ENCODE data around the gene RC3H2. TPM values are rescaled to one million over a fixed set of nuclear protein-coding genes. Genes with fewer than 3 reads are reported as not detected.

The RC3H2 gene
- total and polyA plus RNA-seq, 2 of the 13 experiments (the other 11 are each of a cell fraction or from before 2014, with no cell fraction given) = 21.0 to 36.4 TPM

DNA sequence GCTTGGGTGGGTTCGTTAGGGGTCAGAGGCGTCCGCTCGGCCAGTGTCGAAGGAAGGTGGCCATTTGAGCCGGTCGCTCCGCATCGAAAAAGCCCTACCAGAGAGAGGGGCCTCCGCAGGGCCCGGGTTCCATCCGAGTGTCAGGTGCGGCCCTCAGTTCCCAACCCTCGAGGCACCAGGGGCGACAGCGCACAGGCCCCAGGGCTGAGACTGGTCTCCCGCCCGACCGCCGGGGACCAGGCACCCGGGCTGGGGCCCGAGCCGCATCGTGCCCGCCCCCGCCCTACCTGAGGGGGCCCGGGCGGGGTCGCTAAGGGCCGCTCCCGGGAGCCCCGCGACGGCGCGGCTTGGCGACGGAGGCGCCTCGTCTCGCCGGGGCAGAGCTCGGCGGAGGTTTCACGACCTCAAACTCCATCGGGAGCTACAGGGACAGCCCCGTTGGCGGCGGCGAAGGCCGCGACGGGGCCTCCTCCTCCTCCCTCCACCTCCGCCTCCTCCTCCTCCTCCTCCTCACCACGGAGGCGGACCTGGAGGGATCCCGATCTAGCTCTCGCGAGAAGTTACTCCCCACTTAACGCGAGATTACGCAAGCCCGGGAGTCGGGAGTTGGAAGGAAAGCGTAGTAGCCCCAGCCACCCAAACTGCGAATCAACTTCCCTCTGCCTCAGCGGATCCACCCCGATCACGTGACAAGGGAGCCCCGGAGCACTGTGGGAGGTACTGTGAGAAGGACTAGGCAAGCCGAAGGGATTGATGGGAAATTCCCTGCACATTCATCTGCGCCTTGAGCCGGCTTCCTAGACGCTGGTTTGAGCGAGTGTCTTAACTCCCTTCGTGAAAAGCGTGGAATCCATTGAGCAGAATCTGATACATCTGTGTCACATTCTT is at the start of gene RC3H2 (continued):
- TF ChIP-seq, protein P1, sequence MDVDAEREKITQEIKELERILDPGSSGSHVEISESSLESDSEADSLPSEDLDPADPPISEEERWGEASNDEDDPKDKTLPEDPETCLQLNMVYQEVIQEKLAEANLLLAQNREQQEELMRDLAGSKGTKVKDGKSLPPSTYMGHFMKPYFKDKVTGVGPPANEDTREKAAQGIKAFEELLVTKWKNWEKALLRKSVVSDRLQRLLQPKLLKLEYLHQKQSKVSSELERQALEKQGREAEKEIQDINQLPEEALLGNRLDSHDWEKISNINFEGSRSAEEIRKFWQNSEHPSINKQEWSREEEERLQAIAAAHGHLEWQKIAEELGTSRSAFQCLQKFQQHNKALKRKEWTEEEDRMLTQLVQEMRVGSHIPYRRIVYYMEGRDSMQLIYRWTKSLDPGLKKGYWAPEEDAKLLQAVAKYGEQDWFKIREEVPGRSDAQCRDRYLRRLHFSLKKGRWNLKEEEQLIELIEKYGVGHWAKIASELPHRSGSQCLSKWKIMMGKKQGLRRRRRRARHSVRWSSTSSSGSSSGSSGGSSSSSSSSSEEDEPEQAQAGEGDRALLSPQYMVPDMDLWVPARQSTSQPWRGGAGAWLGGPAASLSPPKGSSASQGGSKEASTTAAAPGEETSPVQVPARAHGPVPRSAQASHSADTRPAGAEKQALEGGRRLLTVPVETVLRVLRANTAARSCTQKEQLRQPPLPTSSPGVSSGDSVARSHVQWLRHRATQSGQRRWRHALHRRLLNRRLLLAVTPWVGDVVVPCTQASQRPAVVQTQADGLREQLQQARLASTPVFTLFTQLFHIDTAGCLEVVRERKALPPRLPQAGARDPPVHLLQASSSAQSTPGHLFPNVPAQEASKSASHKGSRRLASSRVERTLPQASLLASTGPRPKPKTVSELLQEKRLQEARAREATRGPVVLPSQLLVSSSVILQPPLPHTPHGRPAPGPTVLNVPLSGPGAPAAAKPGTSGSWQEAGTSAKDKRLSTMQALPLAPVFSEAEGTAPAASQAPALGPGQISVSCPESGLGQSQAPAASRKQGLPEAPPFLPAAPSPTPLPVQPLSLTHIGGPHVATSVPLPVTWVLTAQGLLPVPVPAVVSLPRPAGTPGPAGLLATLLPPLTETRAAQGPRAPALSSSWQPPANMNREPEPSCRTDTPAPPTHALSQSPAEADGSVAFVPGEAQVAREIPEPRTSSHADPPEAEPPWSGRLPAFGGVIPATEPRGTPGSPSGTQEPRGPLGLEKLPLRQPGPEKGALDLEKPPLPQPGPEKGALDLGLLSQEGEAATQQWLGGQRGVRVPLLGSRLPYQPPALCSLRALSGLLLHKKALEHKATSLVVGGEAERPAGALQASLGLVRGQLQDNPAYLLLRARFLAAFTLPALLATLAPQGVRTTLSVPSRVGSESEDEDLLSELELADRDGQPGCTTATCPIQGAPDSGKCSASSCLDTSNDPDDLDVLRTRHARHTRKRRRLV (CRISPR knock-in tag; IDR thresholded peaks at IDR 0.05) = no peak
- TF ChIP-seq, protein P2, sequence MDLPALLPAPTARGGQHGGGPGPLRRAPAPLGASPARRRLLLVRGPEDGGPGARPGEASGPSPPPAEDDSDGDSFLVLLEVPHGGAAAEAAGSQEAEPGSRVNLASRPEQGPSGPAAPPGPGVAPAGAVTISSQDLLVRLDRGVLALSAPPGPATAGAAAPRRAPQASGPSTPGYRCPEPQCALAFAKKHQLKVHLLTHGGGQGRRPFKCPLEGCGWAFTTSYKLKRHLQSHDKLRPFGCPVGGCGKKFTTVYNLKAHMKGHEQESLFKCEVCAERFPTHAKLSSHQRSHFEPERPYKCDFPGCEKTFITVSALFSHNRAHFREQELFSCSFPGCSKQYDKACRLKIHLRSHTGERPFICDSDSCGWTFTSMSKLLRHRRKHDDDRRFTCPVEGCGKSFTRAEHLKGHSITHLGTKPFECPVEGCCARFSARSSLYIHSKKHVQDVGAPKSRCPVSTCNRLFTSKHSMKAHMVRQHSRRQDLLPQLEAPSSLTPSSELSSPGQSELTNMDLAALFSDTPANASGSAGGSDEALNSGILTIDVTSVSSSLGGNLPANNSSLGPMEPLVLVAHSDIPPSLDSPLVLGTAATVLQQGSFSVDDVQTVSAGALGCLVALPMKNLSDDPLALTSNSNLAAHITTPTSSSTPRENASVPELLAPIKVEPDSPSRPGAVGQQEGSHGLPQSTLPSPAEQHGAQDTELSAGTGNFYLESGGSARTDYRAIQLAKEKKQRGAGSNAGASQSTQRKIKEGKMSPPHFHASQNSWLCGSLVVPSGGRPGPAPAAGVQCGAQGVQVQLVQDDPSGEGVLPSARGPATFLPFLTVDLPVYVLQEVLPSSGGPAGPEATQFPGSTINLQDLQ (CRISPR knock-in tag; IDR thresholded peaks at IDR 0.05) = no peak; the same call in 1 of the 2 replicates
- TF ChIP-seq CEBPG (CRISPR knock-in tag; IDR thresholded peaks at IDR 0.05) (peak; percentile 97), AKAP8 (CRISPR knock-in tag; IDR thresholded peaks at IDR 0.05) (peak; percentile 62; the same call in 1 of the 2 replicates), SIN3A (IDR thresholded peaks at IDR 0.05; ENCODE audit: borderline replicate concordance, low read depth, low read length) (no peak), SRF (IDR thresholded peaks at IDR 0.05; ENCODE audit: low read depth, low read length) (no peak), ATAD3A (CRISPR knock-in tag; IDR thresholded peaks at IDR 0.05) (no peak), PTBP1 (IDR thresholded peaks at IDR 0.05; ENCODE audit: low read depth, low read length, poor library complexity, severe bottlenecking) (no peak), SAFB2 (CRISPR knock-in tag; IDR thresholded peaks at IDR 0.05; ENCODE audit: borderline replicate concordance, low read depth) (peak; percentile 87; the same call in 1 of the 2 replicates), ZNF274 (CRISPR knock-in tag; IDR thresholded peaks at IDR 0.05) (peak; percentile 47; the same call in 1 of the 2 replicates), HIVEP1 (CRISPR knock-in tag; IDR thresholded peaks at IDR 0.05) (peak; percentile 46), ZFY (CRISPR knock-in tag; IDR thresholded peaks at IDR 0.05) (peak; percentile 96), SP5 (CRISPR knock-in tag; IDR thresholded peaks at IDR 0.05; ENCODE audit: borderline replicate concordance, low read depth) (peak; percentile 31; the same call in 1 of the 2 replicates)
- TF ChIP-seq, protein P3, sequence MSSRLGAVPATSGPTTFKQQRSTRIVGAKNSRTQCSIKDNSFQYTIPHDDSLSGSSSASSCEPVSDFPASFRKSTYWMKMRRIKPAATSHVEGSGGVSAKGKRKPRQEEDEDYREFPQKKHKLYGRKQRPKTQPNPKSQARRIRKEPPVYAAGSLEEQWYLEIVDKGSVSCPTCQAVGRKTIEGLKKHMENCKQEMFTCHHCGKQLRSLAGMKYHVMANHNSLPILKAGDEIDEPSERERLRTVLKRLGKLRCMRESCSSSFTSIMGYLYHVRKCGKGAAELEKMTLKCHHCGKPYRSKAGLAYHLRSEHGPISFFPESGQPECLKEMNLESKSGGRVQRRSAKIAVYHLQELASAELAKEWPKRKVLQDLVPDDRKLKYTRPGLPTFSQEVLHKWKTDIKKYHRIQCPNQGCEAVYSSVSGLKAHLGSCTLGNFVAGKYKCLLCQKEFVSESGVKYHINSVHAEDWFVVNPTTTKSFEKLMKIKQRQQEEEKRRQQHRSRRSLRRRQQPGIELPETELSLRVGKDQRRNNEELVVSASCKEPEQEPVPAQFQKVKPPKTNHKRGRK (CRISPR knock-in tag; IDR thresholded peaks at IDR 0.05) = no peak
- TF ChIP-seq, protein P4, sequence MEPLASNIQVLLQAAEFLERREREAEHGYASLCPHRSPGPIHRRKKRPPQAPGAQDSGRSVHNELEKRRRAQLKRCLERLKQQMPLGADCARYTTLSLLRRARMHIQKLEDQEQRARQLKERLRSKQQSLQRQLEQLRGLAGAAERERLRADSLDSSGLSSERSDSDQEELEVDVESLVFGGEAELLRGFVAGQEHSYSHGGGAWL (CRISPR knock-in tag; IDR thresholded peaks at IDR 0.05) = no peak
- TF ChIP-seq, protein P5, sequence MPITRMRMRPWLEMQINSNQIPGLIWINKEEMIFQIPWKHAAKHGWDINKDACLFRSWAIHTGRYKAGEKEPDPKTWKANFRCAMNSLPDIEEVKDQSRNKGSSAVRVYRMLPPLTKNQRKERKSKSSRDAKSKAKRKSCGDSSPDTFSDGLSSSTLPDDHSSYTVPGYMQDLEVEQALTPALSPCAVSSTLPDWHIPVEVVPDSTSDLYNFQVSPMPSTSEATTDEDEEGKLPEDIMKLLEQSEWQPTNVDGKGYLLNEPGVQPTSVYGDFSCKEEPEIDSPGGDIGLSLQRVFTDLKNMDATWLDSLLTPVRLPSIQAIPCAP (CRISPR knock-in tag; IDR thresholded peaks at IDR 0.05; ENCODE audit: low read depth) = no peak
- TF ChIP-seq, protein P6, sequence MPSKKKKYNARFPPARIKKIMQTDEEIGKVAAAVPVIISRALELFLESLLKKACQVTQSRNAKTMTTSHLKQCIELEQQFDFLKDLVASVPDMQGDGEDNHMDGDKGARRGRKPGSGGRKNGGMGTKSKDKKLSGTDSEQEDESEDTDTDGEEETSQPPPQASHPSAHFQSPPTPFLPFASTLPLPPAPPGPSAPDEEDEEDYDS (CRISPR knock-in tag; IDR thresholded peaks at IDR 0.05) = peak; percentile 81
